ENCODE measurements around the gene TBX21. TPM values are rescaled to one million over a fixed set of nuclear protein-coding genes. Genes with fewer than 3 reads are reported as not detected.

The TBX21 gene
- total RNA-seq, 2 experiments from 2014 or later: 10.6 to 12.3 TPM

DNA sequence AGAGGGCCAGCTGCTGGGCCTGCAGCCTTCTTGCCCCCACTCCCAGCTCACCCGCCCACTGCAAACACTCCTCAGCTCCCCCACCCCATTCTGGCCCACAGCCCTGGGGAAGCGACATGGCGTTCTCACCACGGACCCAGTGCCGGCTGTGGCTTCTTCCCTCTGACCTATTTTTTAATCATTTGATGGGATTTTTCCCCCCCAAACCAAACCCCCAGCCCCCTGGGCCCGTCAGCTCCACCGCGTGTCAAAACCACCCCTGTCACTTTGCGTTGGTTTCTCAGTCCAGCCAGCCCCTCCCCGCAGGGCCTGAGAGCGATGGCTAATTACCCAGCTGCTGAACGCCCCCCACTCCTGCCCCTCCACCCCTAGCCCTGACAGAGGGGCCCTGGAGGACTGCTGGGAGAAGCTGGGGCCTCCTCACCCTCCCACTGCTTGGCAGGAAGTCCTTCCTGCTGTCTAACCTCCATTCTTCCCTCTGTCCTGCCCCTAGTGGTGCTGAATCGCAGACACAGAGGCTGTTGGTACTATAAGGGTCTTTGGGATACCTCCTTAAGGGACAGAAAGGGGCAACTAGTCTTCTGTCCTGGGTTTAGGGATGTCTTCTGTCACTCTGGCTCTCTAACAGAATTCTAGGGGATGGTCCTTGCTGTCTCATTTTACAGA is 7.5 kb upstream of the TBX21 start:
- H3K27me3 Mint-ChIP-seq: peaks cover 26% of the 10 kb centered on the region
- no peaks in the 10 kb centered on the region for H3K9me3 Mint-ChIP-seq
- CTCF ChIA-PET: no interaction called here
- Histone ChIP-seq H3K9me3 (ENCODE audit: control insufficient read depth in 1 of 2, insufficient read depth in 1 of 2, low read length in 2 of 2) (no peaks in the 10 kb centered on the region), H3K27ac (ENCODE audit: low read depth in 1 of 2, low read length in 2 of 2) (no peak overlapping the region), H3K4me3 (ENCODE audit: low read length) (no peak overlapping the region), H3K36me3 (ENCODE audit: insufficient read depth, low read length) (no peaks in the 10 kb centered on the region), H3K4me1 (ENCODE audit: insufficient read depth, low read length) (peaks cover 54% of the 10 kb centered on the region), H3K27me3 (ENCODE audit: control insufficient read depth in 1 of 2, insufficient read depth in 2 of 2, low read length in 2 of 2) (peaks cover 0 to 6% of the 10 kb centered on the region in 2 experiments)
- DNase-seq (peak in 1 of 14 experiments; percentile 0), ATAC-seq (ENCODE audit: poor library complexity) (no peak)
- POLR2A ChIA-PET: no interaction called here
- H3K4me1 Mint-ChIP-seq (ENCODE audit: low read depth): peaks cover 17% of the 10 kb centered on the region
- no peak overlapping the region for H3K27ac Mint-ChIP-seq
- no peak overlapping the region for H3K4me3 Mint-ChIP-seq
- H3K36me3 Mint-ChIP-seq (ENCODE audit: low read depth): no peaks in the 10 kb centered on the region
- intact Hi-C loops (cut with DNase I, micrococcal nuclease): no loop called here
- TF ChIP-seq CTCF (IDR thresholded peaks at IDR 0.05): no peak

- ChIA-PET POLR2A (no interaction called here), CTCF (interaction anchor here (0.6 kb wide), 1 partner anchor 27 kb away, joined by 4 read pairs; no protein-coding TSS in a partner anchor)
- Histone ChIP-seq H3K9me3 (ENCODE audit: control insufficient read depth in 1 of 2, insufficient read depth in 1 of 2, low read length in 2 of 2) (no peaks in the 10 kb centered on the region), H3K36me3 (ENCODE audit: insufficient read depth, low read length) (no peaks in the 10 kb centered on the region), H3K4me3 (ENCODE audit: low read length) (no peak overlapping the region), H3K4me1 (ENCODE audit: insufficient read depth, low read length) (peaks cover 49% of the 10 kb centered on the region), H3K27me3 (ENCODE audit: control insufficient read depth in 1 of 2, insufficient read depth in 2 of 2, low read length in 2 of 2) (peaks cover 0 to 2% of the 10 kb centered on the region in 2 experiments), H3K27ac (ENCODE audit: low read depth in 1 of 2, low read length in 2 of 2) (no peak overlapping the region)
- intact Hi-C loops (cut with DNase I, micrococcal nuclease): no loop called here
- Mint-ChIP-seq H3K27ac (no peak overlapping the region), H3K4me1 (ENCODE audit: low read depth) (peaks cover 13% of the 10 kb centered on the region), H3K27me3 (peaks cover 17% of the 10 kb centered on the region), H3K9me3 (no peaks in the 10 kb centered on the region), H3K36me3 (ENCODE audit: low read depth) (no peaks in the 10 kb centered on the region), H3K4me3 (peak overlapping the region; percentile 20)
- no peak for TF ChIP-seq CTCF (IDR thresholded peaks at IDR 0.05)
- DNase-seq: no peak
- no peak for ATAC-seq (ENCODE audit: poor library complexity)
Observed at GRCh38 chr17:47726796-47727703, 6.0 kb upstream of the TBX21 start.

- no peaks in the 10 kb centered on the region for H3K9me3 Mint-ChIP-seq
- H3K27me3 ChIP-seq (ENCODE audit: control insufficient read depth in 1 of 2, insufficient read depth in 2 of 2, low read length in 2 of 2): no peaks in the 10 kb centered on the region
- no peak overlapping the region for H3K27ac ChIP-seq (ENCODE audit: low read depth in 1 of 2, low read length in 2 of 2)
- no peak overlapping the region for H3K4me3 ChIP-seq (ENCODE audit: low read length)
- peaks cover 20% of the 10 kb centered on the region for H3K4me1 Mint-ChIP-seq (ENCODE audit: low read depth)
- no peak overlapping the region for H3K27ac Mint-ChIP-seq
- no peaks in the 10 kb centered on the region for H3K9me3 ChIP-seq (ENCODE audit: control insufficient read depth in 1 of 2, insufficient read depth in 1 of 2, low read length in 2 of 2)
- H3K4me1 ChIP-seq (ENCODE audit: insufficient read depth, low read length): peaks cover 52% of the 10 kb centered on the region
- H3K36me3 ChIP-seq (ENCODE audit: insufficient read depth, low read length): no peaks in the 10 kb centered on the region
- intact Hi-C loops (cut with DNase I, micrococcal nuclease): no loop called here
- DNase-seq (no peak), ATAC-seq (ENCODE audit: poor library complexity) (no peak)
- peaks cover 20% of the 10 kb centered on the region for H3K27me3 Mint-ChIP-seq
- no peak overlapping the region for H3K4me3 Mint-ChIP-seq
- ChIA-PET POLR2A (no interaction called here), CTCF (no interaction called here)
- TF ChIP-seq CTCF (IDR thresholded peaks at IDR 0.05): no peak
- H3K36me3 Mint-ChIP-seq (ENCODE audit: low read depth): no peaks in the 10 kb centered on the region
Observed at GRCh38 chr17:47727704-47728036, 5.4 kb upstream of the TBX21 start.

Measured in CD4-positive, alpha-beta T cell (primary cell).